GM08714 (cell line): ENCODE measurements around the gene XPO4.

Experiments used
- H3K4me3 ChIP-seq: fragments of 200-500 bp; sonication (Bioruptor generic); 2 replicates; pipeline ENCODE4 v1.5.1; 2014; ENCODE audit warnings: mild to moderate bottlenecking, low read length, inconsistent platforms
- ZNF274 ChIP-seq: IDR thresholded peaks from 2 replicates; pipeline ENCODE4 v1.6.1; 2012; ENCODE audit warnings: mild to moderate bottlenecking, low read depth, low read length

XPO4 gene

DNA sequence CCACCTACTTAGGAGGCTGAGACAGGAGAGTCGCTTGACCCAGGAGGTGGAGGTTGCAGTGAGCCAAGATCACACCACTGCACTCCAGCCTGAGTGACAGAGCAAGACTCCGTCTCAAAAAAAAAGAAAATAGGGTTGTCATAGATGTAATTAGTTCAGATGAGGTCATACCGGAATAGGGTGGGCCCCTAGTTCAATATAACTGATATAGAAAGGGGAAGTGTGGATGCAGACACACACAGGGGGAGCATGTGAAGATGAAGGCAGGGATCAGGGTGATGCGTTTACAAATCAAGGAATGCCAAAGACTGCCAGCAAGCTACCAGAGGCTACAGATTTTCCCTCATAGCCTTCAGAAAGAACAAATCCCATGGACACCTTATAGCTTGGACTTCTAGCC is 104.5 kb downstream of the XPO4 start:
- no peak for TF ChIP-seq ZNF274
- H3K4me3 ChIP-seq: no peak overlapping the region

GRCh38 chr13:20796791-20797508 is 105.6 kb downstream of the XPO4 start:
- no peak overlapping the region for H3K4me3 ChIP-seq
- no peak for TF ChIP-seq ZNF274

DNA sequence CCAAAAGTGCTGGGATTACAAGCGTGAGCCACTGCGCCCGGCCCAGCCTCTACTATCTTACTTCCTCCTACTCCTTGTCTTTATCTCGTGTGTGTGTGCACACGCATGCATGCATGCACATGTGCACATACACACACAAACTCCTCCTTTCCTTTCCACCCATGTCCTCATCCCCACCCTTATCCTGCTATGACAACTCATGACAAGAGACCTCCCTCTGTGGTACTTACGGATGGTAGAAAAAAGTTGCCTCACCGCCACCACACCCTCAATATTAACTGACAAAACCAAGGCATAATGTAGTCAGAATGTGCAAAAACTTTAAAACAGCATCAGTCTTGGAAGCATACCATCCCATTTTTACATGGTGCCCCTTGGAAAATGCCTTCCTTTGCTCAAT is 112.9 kb downstream of the XPO4 start:
- TF ChIP-seq ZNF274: no peak
- no peak overlapping the region for H3K4me3 ChIP-seq

DNA sequence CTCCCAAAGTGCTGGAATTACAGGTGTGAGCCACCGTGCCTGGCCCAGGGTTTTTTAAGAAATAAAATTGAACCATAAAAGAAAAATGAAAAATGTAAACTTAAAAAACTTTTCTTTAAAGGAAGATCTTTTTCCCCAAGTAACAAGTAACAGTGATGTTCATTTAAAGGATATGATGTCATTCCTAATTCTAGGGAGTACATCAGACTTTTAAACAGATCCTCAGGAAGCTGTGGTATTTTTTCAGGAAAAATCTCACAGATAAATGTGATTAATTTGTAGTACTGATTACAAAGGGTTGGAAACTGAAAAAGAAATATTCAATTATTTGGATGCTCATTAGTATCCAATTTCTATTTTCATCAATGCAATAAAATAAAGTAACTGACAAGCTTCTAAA is 114.2 kb downstream of the XPO4 start:
- TF ChIP-seq ZNF274: no peak
- no peak overlapping the region for H3K4me3 ChIP-seq

- H3K4me3 ChIP-seq: no peak overlapping the region
- TF ChIP-seq ZNF274: no peak
These were observed 115.4 kb downstream of the XPO4 start for GRCh38 chr13:20787180-20787579.

DNA sequence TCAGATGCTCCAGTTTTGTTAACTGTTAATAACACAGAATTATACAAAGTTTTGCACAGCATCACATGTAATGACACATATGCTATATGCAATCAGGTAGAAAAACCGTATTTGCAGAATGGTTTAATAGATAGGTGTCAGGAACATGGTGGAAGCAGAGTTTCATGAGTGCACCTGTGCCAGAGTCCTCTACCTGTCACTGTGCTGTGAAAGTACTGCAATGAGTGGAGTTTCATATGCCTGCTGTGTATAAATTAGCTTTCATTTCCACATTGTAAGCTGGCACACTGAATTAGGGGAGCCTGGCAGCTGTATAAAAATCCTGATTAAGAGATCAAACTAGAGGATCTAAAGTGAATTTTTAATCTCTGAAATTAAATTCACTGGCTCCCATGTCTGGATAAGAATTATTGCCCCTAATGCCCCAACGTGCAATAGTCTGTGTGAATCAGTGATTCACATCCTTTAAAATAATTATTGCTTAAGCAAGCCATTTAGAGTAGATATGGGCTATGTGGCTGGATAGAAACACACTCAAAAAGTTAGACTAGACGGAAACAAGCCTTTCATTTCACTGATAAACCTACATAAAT is 120.3 kb downstream of the XPO4 start:
- no peak overlapping the region for H3K4me3 ChIP-seq
- no peak for TF ChIP-seq ZNF274

DNA sequence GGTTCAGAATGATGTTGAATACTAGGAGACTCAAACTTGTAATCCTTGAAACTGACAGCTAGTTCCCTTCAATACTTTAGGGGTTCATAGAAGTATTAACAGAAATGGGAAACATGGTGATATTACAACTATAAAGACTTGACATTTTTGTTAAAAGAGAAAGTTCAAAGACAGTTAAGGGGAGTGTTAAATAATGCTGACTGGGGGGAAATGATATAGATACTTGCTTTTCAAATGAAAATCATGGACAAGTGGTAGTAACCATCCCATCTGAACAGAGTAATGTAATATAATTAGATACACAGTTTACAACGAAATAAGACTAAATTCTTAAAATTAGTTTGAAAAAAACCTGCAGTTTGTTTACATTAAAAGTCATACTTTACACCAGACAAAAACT is 122.2 kb downstream of the XPO4 start:
- TF ChIP-seq ZNF274: no peak
- H3K4me3 ChIP-seq: no peak overlapping the region

GRCh38 chr13:20779405-20779804 is 123.1 kb downstream of the XPO4 start:
- H3K4me3 ChIP-seq: no peak overlapping the region
- TF ChIP-seq ZNF274: no peak

DNA sequence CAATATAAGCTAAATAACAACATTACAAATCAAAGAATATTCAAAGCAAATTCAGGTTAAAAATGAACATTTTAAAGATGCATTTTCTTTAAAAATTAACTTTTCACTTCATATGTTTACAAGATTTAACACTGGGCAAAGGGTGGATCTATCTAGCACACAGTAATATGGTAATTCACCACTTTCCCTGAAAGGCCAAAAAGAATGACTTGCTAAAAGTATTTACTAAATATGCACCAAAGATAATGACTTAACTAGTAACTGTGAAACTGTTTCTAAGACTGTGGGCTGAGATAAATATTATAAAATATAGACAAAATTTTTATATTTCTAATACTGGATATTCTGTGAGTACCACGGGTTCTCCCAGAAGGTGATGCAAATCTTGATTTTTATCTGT is 124.2 kb downstream of the XPO4 start:
- no peak overlapping the region for H3K4me3 ChIP-seq
- TF ChIP-seq ZNF274: no peak

DNA sequence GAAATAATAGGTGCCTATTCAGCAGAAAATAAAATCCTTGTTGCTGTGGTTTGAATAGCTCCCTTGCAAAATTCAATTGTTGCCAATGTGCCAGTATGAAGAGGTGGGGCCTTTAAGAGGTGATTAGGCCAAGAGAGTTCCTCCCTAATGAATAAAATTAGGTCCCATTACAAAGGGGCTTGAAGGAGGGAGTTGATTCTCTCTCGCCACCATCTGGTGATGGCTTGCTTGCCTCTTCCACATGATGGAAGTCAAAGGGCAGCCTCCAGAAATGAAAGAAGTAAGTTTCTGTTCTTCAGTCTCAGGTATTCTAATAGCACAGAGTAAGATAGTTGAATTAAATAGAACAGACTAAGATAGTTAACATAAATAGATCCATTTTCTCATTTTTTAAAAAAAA is 125.8 kb downstream of the XPO4 start:
- H3K4me3 ChIP-seq: no peak overlapping the region
- TF ChIP-seq ZNF274: no peak

DNA sequence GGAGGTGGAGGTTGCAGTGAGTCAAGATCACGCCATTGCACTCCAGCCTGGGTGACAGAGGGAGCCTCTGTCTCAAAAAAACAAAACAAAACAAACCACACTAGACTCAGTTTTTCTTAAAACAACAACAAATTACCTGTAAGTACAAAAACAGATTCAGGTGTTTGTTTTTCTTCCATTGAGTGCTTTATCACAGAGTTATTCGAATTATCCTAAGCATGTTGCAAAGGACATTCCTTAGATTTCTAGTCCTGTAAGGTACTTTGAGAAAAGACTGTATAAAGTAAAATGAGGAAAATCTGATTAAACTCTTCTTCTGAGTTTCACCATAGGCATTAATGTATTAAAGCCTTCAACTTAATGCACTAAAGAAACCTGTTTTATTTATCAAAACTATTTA is 126.6 kb downstream of the XPO4 start:
- TF ChIP-seq ZNF274: no peak
- H3K4me3 ChIP-seq: no peak overlapping the region

GRCh38 chr13:20774746-20775145 is 127.8 kb downstream of the XPO4 start:
- TF ChIP-seq ZNF274: no peak
- H3K4me3 ChIP-seq: no peak overlapping the region

- TF ChIP-seq ZNF274: no peak
- peak within 1 kb of the TSS; percentile 69 for H3K4me3 ChIP-seq
These were observed 129.1 kb downstream of the XPO4 start, which contains the start of gene EEF1AKMT1 for GRCh38 chr13:20773194-20774080. TSS of gene EEF1AKMT1 (minus strand) at chr13:20773961. CDS start at chr13:20757598, 16,363 bp downstream.

- peak overlapping the region; percentile 69 for H3K4me3 ChIP-seq
- no peak for TF ChIP-seq ZNF274
These were observed 130.0 kb downstream of the XPO4 start for GRCh38 chr13:20772401-20773131.
